Astrocyte (in vitro differentiated cells and primary cell): ENCODE results near the gene CHRNA4.

Experiments used
- CTCF ChIP-seq: IDR thresholded peaks from 2 replicates; pipeline ENCODE4 v1.5.1; 2011; ENCODE audit warnings: low read depth, mild to moderate bottlenecking, inconsistent platforms, low read length, moderate library complexity; ENCODE audit not compliant: insufficient read depth
- EZH2 ChIP-seq: IDR thresholded peaks from 2 replicates; pipeline ENCODE4 v1.6.1; 2012; ENCODE audit warnings: mild to moderate bottlenecking, low read length, inconsistent platforms; ENCODE audit not compliant: insufficient read depth

- no peak for TF ChIP-seq CTCF
- TF ChIP-seq EZH2, result no peak
These were observed 44.1 kb upstream of the CHRNA4 start for GRCh38 chr20:63405102-63405730.
